ENCODE results near the gene LDB2.

DNA sequence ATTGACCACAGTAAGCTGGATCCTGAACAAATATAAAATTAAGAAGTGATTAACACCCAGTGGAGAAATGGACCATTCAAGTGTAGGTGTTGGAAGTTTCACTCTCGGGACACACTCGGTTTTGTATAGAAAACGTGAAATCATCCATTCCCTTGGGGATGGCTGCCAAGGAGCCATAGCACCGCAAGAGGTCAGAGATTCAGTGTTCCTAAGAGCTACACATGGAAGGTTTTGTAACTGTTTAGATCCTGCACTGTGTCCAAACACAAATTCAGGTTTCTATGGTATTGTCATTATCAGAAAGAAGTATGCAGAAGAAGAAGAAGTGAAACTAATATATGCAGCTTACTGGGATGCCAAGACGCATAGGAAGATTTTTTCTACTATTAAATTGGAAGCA lies 281.0 kb downstream of the LDB2 start:
- TF ChIP-seq, protein P1, sequence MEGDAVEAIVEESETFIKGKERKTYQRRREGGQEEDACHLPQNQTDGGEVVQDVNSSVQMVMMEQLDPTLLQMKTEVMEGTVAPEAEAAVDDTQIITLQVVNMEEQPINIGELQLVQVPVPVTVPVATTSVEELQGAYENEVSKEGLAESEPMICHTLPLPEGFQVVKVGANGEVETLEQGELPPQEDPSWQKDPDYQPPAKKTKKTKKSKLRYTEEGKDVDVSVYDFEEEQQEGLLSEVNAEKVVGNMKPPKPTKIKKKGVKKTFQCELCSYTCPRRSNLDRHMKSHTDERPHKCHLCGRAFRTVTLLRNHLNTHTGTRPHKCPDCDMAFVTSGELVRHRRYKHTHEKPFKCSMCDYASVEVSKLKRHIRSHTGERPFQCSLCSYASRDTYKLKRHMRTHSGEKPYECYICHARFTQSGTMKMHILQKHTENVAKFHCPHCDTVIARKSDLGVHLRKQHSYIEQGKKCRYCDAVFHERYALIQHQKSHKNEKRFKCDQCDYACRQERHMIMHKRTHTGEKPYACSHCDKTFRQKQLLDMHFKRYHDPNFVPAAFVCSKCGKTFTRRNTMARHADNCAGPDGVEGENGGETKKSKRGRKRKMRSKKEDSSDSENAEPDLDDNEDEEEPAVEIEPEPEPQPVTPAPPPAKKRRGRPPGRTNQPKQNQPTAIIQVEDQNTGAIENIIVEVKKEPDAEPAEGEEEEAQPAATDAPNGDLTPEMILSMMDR (IDR thresholded peaks at IDR 0.05; ENCODE audit: low read length), result no peak
- TF ChIP-seq EZH2phosphoT487 (IDR thresholded peaks at IDR 0.05; ENCODE audit: low read length), result no peak
- TF ChIP-seq EZH2 (optimal IDR thresholded peaks at IDR 0.05; ENCODE audit: low read depth, low read length), result no peak

Measured in MM.1S (cell line).